Measurements from ENCODE around the gene HHAT.

The HHAT gene

DNA sequence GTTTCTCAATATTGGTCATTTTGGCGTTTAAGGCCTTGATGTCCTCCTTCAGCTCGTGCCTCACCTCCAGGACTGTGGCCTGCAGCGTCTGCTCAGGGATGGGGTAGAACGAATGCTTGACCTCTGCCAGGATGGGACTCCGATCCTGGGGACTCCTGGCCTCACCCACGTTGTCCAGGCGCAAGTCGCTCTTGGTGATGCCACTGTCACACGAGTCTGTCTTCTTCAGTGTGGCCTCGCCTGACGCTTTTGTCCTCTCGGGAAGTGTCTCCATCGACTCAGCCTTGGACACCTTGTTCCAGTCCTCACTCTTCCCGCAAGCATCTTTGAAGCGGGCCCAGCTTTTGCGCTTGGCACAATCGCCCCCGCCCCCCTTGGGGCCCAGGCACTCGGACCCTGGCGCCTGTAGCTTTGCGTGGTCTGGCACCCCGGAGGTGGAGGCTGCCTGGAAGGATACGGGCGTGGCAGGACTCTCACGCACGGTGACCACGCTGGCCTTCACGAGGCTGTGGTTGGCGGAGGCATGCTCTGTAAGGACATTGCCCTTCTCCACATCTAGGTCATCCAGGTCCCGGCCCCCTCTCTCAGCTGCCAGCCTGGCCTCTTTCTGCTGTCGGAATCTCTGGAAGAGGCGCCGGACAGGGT, 354.8 kb downstream of the HHAT start:
- H3K4me3 ChIP-seq (ENCODE audit: low read depth, low read length), result no peak overlapping the region
- TF ChIP-seq, protein P1, sequence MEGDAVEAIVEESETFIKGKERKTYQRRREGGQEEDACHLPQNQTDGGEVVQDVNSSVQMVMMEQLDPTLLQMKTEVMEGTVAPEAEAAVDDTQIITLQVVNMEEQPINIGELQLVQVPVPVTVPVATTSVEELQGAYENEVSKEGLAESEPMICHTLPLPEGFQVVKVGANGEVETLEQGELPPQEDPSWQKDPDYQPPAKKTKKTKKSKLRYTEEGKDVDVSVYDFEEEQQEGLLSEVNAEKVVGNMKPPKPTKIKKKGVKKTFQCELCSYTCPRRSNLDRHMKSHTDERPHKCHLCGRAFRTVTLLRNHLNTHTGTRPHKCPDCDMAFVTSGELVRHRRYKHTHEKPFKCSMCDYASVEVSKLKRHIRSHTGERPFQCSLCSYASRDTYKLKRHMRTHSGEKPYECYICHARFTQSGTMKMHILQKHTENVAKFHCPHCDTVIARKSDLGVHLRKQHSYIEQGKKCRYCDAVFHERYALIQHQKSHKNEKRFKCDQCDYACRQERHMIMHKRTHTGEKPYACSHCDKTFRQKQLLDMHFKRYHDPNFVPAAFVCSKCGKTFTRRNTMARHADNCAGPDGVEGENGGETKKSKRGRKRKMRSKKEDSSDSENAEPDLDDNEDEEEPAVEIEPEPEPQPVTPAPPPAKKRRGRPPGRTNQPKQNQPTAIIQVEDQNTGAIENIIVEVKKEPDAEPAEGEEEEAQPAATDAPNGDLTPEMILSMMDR (IDR thresholded peaks at IDR 0.05; ENCODE audit: borderline replicate concordance, insufficient read depth, low read depth, low read length), result no peak

DNA sequence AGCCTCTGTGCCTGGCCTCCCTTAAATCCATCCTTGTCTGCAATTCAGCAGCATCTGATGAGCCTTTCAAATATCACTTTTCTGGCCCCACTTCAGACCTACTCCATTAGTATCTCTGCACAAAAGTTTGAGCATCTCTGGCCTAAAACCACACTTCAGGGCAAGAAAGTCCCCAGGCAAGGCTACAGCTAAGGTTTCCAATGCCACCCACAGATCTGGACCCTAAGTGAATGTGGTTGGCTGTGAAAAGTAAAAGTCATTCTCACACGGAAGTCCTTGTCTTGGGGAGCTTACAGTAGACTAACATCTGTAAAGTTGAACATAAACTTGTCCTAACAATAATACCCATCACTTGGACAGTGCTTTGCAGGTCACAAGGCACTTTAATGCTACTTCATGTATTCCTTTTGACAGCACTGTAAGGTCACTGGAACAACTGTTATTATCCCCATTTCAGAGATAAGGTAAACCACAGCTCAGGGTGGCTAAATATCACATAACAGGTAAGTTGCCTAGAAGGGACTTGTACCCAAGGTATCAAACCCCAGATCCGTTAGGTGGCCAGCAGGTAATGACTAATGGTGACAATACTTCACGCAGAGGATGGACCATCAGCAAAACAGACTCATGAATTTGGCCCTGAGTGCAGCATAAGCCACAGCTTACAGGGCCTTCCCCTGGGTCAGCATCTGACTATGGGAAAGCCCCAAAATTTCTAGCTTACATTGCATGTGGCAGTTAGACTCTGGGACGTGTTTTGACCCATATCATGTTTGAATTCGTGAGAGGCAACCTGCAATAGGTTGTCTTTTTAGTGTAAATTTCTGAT, 356.0 kb downstream of the HHAT start:
- TF ChIP-seq, protein P1 (IDR thresholded peaks at IDR 0.05; ENCODE audit: borderline replicate concordance, insufficient read depth, low read depth, low read length), result no peak
- H3K4me3 ChIP-seq (ENCODE audit: low read depth, low read length), result no peak overlapping the region

DNA sequence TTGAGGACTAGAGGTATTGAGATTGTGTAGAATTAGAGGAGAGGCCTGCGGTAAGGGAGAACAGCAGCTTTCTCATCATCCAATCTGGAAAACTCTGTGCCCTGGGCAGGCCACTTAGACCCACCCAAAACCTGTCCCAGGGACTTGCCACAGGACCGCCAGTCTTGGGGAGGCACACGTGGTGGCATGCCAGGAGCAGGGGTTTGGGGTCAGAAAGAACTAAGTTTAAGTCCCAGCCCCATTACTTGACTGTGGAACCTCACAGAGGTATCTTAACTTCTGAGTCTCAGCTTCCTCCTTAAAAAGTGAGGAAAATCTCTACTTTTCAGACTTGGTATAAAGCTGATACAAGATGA, 356.6 kb downstream of the HHAT start:
- H3K4me3 ChIP-seq (ENCODE audit: low read depth, low read length), result no peak overlapping the region
- TF ChIP-seq, protein P1 (IDR thresholded peaks at IDR 0.05; ENCODE audit: borderline replicate concordance, insufficient read depth, low read depth, low read length), result no peak

DNA sequence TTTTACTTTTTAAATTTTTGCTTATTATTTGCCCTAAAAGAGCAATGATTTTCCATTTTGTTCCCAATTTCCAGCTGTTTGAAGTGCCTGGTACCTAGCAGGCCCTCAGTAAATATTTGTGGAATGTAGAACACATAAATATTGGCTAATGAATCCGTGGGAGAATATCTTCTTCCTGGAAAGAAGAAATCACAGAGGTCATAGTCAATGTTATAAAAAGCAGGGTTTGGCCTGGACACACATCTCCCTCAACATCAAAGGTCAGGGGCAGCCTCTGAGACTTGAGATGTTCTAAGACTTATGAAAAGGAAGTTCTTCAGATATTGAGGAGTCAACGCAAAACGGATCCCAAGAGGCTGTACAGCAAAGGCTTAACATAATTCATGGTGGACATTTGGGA, 358.1 kb downstream of the HHAT start:
- no peak overlapping the region for H3K4me3 ChIP-seq (ENCODE audit: low read depth, low read length)
- TF ChIP-seq, protein P1 (IDR thresholded peaks at IDR 0.05; ENCODE audit: borderline replicate concordance, insufficient read depth, low read depth, low read length), result no peak

DNA sequence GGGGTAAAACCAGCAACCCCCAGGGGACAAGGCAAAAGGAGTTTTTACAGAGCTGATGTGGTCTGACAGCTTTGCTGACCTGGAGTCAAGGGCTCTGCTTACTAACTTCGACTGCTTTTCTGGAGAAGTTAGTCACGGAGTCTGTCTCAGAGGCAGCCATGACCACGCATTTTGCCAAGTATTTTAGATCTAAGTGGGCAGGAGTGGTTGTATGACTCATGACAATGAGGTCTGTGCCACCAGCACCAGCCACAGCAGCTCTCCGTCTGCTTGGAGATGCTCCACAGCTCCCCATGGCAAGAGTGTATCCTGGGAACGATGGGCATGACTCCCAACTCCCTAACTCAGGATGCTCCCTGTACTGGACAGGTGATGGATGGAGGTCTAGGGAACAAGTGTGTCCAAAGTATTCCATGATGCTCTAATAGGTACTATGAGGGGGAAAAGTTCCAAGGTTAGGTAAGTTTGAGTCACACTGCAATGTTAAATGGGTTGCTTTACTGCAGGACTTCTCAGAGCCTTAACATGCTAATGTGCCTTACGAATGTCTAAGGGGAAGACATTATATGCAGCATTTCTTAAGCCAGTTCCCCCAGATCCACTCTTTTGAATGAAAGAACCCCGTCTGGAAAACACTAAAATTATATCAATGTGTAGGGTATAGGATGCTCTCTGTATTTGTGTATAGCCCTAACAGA, 359.0 kb downstream of the HHAT start:
- no peak overlapping the region for H3K4me3 ChIP-seq (ENCODE audit: low read depth, low read length)
- TF ChIP-seq, protein P1 (IDR thresholded peaks at IDR 0.05; ENCODE audit: borderline replicate concordance, insufficient read depth, low read depth, low read length), result no peak

DNA sequence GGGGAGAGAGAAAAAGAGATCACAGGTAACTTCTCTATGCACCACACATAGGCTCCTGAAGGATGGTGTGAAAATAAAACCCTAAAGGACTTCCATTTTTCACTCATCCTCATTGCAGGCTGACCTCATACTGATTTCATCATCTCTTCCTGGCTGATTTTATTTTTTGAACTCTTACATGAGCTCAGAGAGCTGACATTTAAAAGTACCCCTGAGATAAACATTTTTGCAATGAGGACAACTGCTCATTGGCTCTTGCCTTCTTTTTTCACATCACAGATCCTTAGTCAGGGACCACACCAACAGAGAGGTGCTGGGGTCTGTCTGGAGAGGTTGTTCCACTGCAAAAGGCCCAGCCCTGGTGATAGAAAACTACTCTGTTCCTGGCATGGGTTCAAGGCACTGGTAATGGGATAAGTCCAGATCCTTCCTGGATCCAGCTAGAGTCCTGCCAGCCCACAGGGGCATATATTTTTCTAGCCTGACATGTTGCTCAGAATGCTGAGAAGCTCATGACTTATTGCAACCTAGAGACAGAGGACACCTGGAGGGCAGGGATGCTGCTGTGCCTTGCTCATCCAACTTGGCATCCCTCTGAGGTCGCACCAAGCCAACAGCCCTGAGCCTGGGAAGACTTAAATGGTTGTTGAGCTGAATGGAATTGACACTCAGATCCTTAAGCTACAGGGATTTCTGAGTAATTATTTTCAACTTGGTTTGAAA, 360.0 kb downstream of the HHAT start:
- TF ChIP-seq, protein P1 (IDR thresholded peaks at IDR 0.05; ENCODE audit: borderline replicate concordance, insufficient read depth, low read depth, low read length), result no peak
- H3K4me3 ChIP-seq (ENCODE audit: low read depth, low read length), result no peak overlapping the region

Measured in GM12875 (cell line).